ENCODE results near the gene HES6. TPM values are rescaled to one million over a fixed set of nuclear protein-coding genes. Genes with fewer than 3 reads are reported as not detected.

HES6 gene
- total and polyA plus RNA-seq, 10 of the 15 experiments (the other 5 are each of a cell fraction or from before 2014, with no cell fraction given): 0.11 to 1.7 (median 0.83) TPM

DNA sequence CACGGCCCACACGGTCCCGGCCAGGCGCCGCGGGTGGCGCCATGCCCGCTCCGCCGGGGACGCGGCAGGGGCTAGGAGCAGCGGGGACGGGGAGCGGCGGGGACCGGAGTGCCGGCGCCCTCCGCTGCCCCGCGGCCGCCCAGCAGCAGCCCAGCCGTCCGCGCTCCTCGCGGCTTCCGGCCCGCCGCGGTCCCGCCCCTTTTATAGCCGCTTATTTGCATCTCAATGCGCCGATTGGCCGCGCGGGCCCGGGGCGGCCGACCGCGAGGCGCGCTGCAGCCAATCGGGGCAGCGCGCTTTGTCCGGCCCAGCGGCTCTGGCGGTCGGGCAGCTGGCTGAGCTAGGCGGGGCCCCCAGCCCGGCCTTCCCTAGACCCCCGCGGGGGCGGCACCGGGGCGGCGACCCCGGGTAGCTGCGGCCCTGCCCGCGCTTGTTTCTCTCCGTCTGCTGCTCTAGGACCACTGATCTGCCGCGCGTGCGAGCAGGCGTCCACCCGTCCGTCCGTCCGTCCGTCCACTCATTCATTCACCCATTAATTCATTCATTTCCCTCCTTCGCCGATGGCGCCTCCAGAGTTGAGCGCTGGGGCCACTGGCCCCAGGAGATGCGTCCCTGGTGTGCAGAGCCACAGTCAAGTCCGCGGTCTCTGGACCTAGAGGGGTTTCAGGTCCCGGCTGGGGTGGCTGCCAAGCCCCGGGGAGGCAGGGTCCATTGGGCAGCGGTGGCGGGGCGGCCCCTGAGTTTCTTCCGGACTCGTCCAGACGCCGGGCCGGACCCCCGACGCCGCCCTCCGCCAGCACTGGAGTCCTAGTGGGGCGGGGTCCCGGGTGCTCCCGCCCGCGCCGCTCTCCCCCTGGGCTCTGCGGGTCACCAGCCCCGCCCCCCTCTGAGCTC lies at the start of gene HES6 (continued):
- TF ChIP-seq SUZ12 (IDR thresholded peaks at IDR 0.05; ENCODE audit: unreplicated experiment): no peak
- TF ChIP-seq ZBED1 (IDR thresholded peaks at IDR 0.05; ENCODE audit: borderline replicate concordance): no peak
- no peak for TF ChIP-seq EZH2 (IDR thresholded peaks at IDR 0.05; ENCODE audit: borderline replicate concordance, control insufficient read depth, low read depth, low read length)
- peak; percentile 10 for TF ChIP-seq FOS (IDR thresholded peaks at IDR 0.05; ENCODE audit: borderline replicate concordance, extremely low read depth, insufficient read length)
- no peak for TF ChIP-seq MTA2 (IDR thresholded peaks at IDR 0.05; ENCODE audit: low read depth)
- no peak for TF ChIP-seq NBN (IDR thresholded peaks at IDR 0.05)
- peak; percentile 88 for TF ChIP-seq ZNF24 (IDR thresholded peaks at IDR 0.05)
- no peak for TF ChIP-seq SUPT20H (IDR thresholded peaks at IDR 0.05; ENCODE audit: borderline replicate concordance, control insufficient read depth, low read depth, low read length)
- no peak for TF ChIP-seq PAX8 (IDR thresholded peaks at IDR 0.05)
- TF ChIP-seq ZBTB33 (IDR thresholded peaks at IDR 0.05): no peak
- TF ChIP-seq BCLAF1 (IDR thresholded peaks at IDR 0.05): no peak
- TF ChIP-seq POLR2A (IDR thresholded peaks at IDR 0.05; ENCODE audit: low read depth, low read length): peak; percentile 84
- no peak for TF ChIP-seq PAX5 (IDR thresholded peaks at IDR 0.05; ENCODE audit: borderline replicate concordance, low read depth, low read length)
- TF ChIP-seq SRF (IDR thresholded peaks at IDR 0.05; ENCODE audit: low read depth in 2 of 2, low read length in 2 of 2): peak in 1 of 2 experiments; percentile 50; a peak in 2 of 4 replicates

Data from GM12878 (cell line).